Keratinocyte (primary cell): ENCODE results near the gene OR4E1. TPM values are rescaled to one million over a fixed set of nuclear protein-coding genes. Genes with fewer than 3 reads are reported as not detected.

ENCODE experiments used
- DNase-seq: peaks from one replicate; pipeline ENCODE4 v3.0.0-alpha.2; 2011; ENCODE audit warnings: low read depth, missing footprints, low spot score
- FAIRE-seq: peaks from 2 replicates; lab custom pipeline; 2011; peaks lifted over from hg19 to GRCh38; lab: Jason Lieb, UNC
- H2AFZ ChIP-seq: 2 replicates; pipeline ENCODE4 v1.6.0; 2012; ENCODE audit warnings: low read length, control low read depth, inconsistent platforms; ENCODE audit not compliant: control insufficient read depth
- H3K27ac ChIP-seq: 2 replicates; pipeline ENCODE4 v1.5.1; 2011; ENCODE audit warnings: low read length; ENCODE audit not compliant: control insufficient read depth, insufficient read depth
- H3K27me3 ChIP-seq: 3 replicates; pipeline ENCODE4 v1.6.0; 2011; ENCODE audit warnings: low read length; ENCODE audit not compliant: control insufficient read depth, insufficient read depth; ENCODE audit errors: extremely low read depth
- H3K36me3 ChIP-seq, 2 experiments: 2 replicates in 1 of 2; 3 replicates in 1 of 2; pipeline ENCODE4 v1.5.1; 2011; ENCODE audit warnings: low read length in 2 of 2, mild to moderate bottlenecking in 1 of 2; ENCODE audit not compliant: control insufficient read depth in 2 of 2, insufficient read depth in 2 of 2; ENCODE audit errors: extremely low read depth in 1 of 2
- H3K4me1 ChIP-seq: 3 replicates; pipeline ENCODE4 v1.5.1; 2011; ENCODE audit warnings: low read length; ENCODE audit not compliant: control insufficient read depth, insufficient read depth; ENCODE audit errors: extremely low read depth
- H3K4me2 ChIP-seq: 3 replicates; pipeline ENCODE4 v1.6.0; 2011; ENCODE audit warnings: low read depth, low read length; ENCODE audit not compliant: control insufficient read depth, insufficient read depth; ENCODE audit errors: extremely low read depth
- H3K4me3 ChIP-seq, 3 experiments: fragments of 200-600 bp in 1 of 3; sonication (generic) in 1 of 3; 2 replicates in 2 of 3; 3 replicates in 1 of 3; pipeline ENCODE4 v1.5.1; 2011 to 2016; ENCODE audit warnings: low read length in 3 of 3, mild to moderate bottlenecking in 3 of 3, control low read depth in 2 of 3, inconsistent platforms in 1 of 3, low read depth in 1 of 3, mixed read lengths in 1 of 3, mixed run types in 1 of 3, moderate library complexity in 1 of 3; ENCODE audit not compliant: control insufficient read depth in 2 of 3, insufficient read depth in 2 of 3; ENCODE audit errors: extremely low read depth in 1 of 3
- H3K79me2 ChIP-seq: 2 replicates; pipeline ENCODE4 v1.6.0; 2012; ENCODE audit warnings: low read length; ENCODE audit not compliant: control insufficient read depth, insufficient read depth
- H3K9ac ChIP-seq: 3 replicates; pipeline ENCODE4 v1.6.0; 2011; ENCODE audit warnings: low read length; ENCODE audit not compliant: control insufficient read depth, insufficient read depth; ENCODE audit errors: extremely low read depth
- H3K9me1 ChIP-seq: 3 replicates; pipeline ENCODE4 v1.6.0; 2011; ENCODE audit warnings: low read length; ENCODE audit not compliant: control insufficient read depth, insufficient read depth; ENCODE audit errors: extremely low read depth
- H3K9me3 ChIP-seq: 2 replicates; pipeline ENCODE4 v1.5.1; 2012; ENCODE audit warnings: low read depth, low read length; ENCODE audit not compliant: control insufficient read depth
- H4K20me1 ChIP-seq: 3 replicates; pipeline ENCODE4 v1.6.0; 2011; ENCODE audit warnings: low read length; ENCODE audit not compliant: control insufficient read depth, insufficient read depth; ENCODE audit errors: extremely low read depth
- CTCF ChIP-seq, 3 experiments: IDR thresholded peaks in 1 of 3; conservative IDR thresholded peaks in 1 of 3; optimal IDR thresholded peaks in 1 of 3; 2 replicates in 2 of 3; 3 replicates in 1 of 3; pipeline versions ENCODE3 to v1.5.1; 2011; ENCODE audit warnings: low read length in 3 of 3, mild to moderate bottlenecking in 3 of 3, moderate library complexity in 2 of 3, control low read depth in 1 of 3, inconsistent platforms in 1 of 3; ENCODE audit not compliant: insufficient read depth in 2 of 3; ENCODE audit errors: extremely low read depth in 1 of 3
- EZH2 ChIP-seq: IDR thresholded peaks from one replicate; pipeline ENCODE4 v1.6.1; 2012; ENCODE audit warnings: inconsistent platforms, mild to moderate bottlenecking, low read length, moderate library complexity
- dilution Hi-C: fragments of 300-500 bp; cut with MboI; formaldehyde crosslinking; loops from one replicate; pipeline ENCODE4 v1.7.0; 2020; ENCODE audit warnings: low sequenced_read_pairs; ENCODE audit not compliant: extremely low pct_ligation_motif_present
- polyA plus RNA-seq, 5 experiments: library from polyadenylated mRNA; depleted of rRNA in 3 of 5; stranded (reverse) in 3 of 5; stranded (forward) in 1 of 5; unstranded in 1 of 5; fragments of >200 nt; gene quantifications; 1 replicate in 1 of 5; 2 replicates in 3 of 5; 3 replicates in 1 of 5; pipeline versions ENCODE4 v1.2.1 to v1.2.3, GENCODE V29; 2011 to 2012; ENCODE audit warnings: missing spikeins in 2 of 5, low read depth in 1 of 5, low replicate concordance in 1 of 5

OR4E1 gene
- polyA plus RNA-seq, 1 donor (not counting 4 experiments of a cell fraction or from before 2014, with no cell fraction given) = not detected

- Histone ChIP-seq H3K4me2 (no peak overlapping the region), H3K27ac (no peak overlapping the region), H3K9me3 (no peaks in the 10 kb centered on the region), H3K36me3 (no peaks in the 10 kb centered on the region), H3K9ac (no peak overlapping the region), H2AFZ (no peak overlapping the region), H3K79me2 (no peaks in the 10 kb centered on the region), H3K9me1 (peaks cover 2% of the 10 kb centered on the region), H3K4me3 (no peak overlapping the region), H3K27me3 (no peaks in the 10 kb centered on the region), H4K20me1 (no peaks in the 10 kb centered on the region), H3K4me1 (no peaks in the 10 kb centered on the region)
- FAIRE-seq (no peak), DNase-seq (no peak)
- TF ChIP-seq CTCF (optimal IDR thresholded peaks at IDR 0.05 in 1 of 3, IDR thresholded peaks at IDR 0.05 in 1 of 3, conservative IDR thresholded peaks at IDR 0.05 in 1 of 3; ENCODE audit: extremely low read depth in 1 of 3, insufficient read depth in 2 of 3, low read length in 3 of 3) = no peak
- no peak for TF ChIP-seq EZH2
- dilution Hi-C loops = no loop called here
These were observed 16.6 kb downstream of the OR4E1 start for GRCh38 chr14:21656980-21657379.

- H4K20me1 ChIP-seq = no peaks in the 10 kb centered on the region
- no peaks in the 10 kb centered on the region for H3K27me3 ChIP-seq
- H3K9me3 ChIP-seq = no peaks in the 10 kb centered on the region
- H3K4me2 ChIP-seq = no peak overlapping the region
- no peaks in the 10 kb centered on the region for H3K4me1 ChIP-seq
- no peak for TF ChIP-seq EZH2
- TF ChIP-seq CTCF (optimal IDR thresholded peaks at IDR 0.05 in 1 of 3, IDR thresholded peaks at IDR 0.05 in 1 of 3, conservative IDR thresholded peaks at IDR 0.05 in 1 of 3; ENCODE audit: extremely low read depth in 1 of 3, insufficient read depth in 2 of 3, low read length in 3 of 3) = no peak
- no peak overlapping the region for H3K4me3 ChIP-seq
- no peaks in the 10 kb centered on the region for H3K36me3 ChIP-seq
- no peak overlapping the region for H3K27ac ChIP-seq
- dilution Hi-C loops = no loop called here
- no peak overlapping the region for H3K9ac ChIP-seq
- DNase-seq (no peak), FAIRE-seq (no peak)
- H2AFZ ChIP-seq = no peak overlapping the region
- H3K79me2 ChIP-seq = no peaks in the 10 kb centered on the region
- H3K9me1 ChIP-seq = no peaks in the 10 kb centered on the region
These were observed 19.4 kb downstream of the OR4E1 start for GRCh38 chr14:21654215-21654614.
